Measurements from ENCODE around the gene CXCL1.

CXCL1 gene

DNA sequence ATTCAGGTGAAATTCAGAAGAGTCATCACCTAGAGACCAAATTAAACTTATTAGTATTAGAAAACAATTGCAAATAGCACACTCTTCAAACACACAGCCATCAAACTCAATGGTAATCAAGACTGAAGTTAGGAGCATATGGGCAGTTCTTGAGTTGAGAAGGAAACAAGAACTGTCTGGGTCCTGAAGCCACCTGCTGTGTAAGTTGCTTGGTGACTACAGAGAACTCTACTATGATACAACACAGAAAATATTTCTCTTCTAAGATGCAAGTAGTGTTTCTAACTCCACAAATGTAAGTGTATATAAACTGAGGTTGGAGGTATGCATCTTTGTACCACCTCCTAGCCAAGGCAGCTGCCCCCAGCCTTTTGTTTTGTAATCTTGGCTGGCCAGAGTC, 16.4 kb upstream of the CXCL1 start:
- DNase-seq, result no peak

DNA sequence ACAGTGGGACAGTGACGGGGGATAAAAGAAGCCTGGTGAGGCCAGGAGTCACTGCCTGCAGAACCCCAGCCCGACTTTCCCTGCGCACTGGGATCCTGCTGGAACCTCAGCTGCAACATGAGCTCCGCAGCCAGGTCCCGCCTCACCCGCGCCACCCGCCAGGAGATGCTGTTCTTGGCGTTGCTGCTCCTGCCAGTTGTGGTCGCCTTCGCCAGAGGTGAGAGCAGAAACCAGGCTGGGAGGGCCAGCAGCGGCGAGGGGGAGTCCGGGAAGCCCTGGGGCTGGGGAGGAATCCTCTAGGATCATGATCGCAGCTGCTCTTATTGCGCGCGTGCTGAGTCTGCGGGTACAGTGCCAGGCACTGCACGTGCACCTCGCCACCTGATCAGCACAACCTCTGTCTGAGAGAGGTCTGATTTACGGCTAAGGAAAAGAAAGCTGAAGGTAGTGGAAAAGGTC, 15.9 kb upstream of the CXCL1 start, which contains the start of gene PF4V1:
TSS of gene PF4V1 (plus strand) at position 51 of the 459 bp plus-strand sequence. CDS start at position 118, 67 bp downstream.
- no peak for DNase-seq

DNA sequence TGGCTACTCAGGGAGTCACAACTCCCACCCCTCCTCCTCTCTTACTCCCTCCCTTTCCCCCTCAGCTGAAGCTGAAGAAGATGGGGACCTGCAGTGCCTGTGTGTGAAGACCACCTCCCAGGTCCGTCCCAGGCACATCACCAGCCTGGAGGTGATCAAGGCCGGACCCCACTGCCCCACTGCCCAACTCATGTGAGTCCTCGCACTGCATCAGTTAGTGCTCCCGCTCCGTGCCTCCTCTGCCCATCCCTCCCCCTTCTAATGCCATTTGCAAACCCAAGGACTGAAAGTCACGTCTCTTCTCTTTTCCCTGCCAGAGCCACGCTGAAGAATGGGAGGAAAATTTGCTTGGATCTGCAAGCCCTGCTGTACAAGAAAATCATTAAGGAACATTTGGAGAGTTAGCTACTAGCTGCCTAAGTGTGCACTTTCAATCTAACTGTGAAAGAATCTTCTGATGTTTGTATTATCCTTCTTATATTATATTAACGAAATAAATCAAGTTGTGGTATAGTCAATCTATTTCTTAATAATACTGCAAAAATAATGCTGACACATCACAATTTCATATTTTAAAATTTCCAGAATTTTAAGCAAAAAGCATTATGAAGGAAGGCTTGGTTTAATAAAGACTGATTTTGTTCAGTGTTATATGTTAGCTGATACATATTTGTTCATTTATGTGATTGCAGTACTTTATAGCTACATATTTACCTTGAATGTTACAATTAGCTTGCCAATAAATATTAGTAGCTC, 15.3 kb upstream of the CXCL1 start:
- no peak for DNase-seq

DNA sequence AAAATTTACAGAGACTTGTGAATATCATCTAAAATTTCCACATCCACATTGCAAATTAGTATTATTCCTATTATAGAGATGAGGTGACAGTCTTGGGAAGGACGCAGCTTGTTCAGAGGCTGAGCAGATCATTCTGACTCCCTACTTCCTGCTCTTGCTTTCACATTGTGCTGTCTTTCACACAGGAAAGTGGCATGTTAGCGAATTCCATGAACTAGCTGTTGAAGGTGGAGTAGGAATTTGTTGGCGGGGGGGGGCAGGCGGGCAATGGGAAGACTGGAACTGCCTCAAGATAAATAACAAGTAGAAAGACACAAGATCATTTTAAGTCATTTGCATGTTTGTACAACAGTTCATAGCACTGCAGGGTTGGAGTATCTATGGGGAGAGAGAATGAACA, 13.8 kb upstream of the CXCL1 start:
- no peak for DNase-seq

DNA sequence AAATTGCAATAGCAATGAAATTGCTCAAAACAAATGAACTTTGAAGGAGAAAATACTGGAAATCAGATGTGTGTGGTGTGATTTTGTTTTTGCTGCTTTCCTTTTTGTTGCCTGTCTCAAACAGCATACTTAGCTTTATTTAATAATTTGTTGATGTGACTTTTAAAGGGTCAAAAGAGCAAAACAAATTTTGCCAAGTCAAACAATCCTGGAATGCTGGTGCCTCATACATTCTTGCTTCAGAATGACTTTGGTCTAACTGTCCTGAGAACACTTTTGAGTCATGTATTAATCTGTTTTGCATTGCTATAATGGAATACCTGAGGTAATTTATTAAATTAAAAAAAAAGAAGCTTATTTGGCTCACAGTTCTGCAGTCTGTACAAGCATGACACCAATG, 12.7 kb upstream of the CXCL1 start:
- DNase-seq, result no peak

DNA sequence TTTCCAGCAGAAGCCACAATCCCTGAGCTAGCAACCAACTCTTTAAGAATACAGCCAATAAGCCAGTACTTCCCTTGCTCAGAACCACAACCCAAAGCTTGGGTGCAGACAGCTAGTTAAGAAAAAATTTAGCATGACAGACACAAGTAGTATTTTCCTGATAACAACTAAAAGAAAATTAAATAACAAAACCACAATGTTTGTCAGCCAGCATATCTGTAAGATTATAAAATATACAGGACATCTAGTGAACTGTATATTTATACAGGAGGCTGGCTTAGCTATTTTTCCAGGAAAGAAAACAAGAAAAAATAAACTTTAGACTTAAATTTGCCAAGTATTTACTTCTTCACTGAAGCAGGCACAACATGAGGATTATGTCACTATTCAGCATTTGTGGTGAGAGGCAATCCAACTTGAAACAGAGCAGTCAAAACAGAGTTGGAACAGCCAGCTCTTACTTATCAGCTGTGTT, 9.5 kb upstream of the CXCL1 start:
- DNase-seq, result no peak

DNA sequence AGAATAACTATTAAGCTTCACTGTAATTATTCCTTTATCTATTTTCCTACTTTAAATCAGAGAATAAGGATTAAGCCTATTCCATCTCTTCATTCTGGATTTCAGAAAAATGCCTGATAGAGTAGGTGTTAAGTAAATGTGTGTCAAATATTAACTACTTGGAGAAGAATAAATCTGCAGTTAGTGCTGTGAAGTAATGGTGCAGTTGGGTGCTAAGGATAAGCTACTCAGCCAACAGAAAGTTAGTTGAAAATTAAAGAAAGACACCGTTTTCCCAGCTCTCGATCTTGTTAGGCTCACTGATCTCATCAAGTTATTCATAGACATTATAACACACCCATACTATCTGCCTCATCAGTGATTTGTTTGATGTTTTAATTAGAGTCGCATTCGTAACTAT, 9.0 kb upstream of the CXCL1 start:
- DNase-seq, result no peak

DNA sequence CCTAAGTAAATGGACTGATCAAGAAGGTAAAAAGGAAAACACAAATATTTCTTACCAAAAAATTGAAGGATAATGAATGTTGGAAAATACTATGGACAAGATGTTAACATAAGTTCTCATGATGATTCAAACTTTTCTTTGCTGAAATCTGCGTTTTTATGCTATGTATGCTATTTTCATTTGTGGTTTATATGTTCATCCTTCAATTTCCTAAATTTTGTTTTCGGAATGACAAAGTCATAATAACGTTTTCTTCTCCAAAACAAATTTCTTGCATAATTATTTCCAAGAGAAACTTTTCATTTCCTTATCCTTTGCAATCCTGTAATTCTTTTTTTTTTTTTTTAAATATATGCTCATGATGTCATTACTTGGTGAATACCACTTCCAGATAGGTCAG, 8.3 kb upstream of the CXCL1 start:
- no peak for DNase-seq

DNA sequence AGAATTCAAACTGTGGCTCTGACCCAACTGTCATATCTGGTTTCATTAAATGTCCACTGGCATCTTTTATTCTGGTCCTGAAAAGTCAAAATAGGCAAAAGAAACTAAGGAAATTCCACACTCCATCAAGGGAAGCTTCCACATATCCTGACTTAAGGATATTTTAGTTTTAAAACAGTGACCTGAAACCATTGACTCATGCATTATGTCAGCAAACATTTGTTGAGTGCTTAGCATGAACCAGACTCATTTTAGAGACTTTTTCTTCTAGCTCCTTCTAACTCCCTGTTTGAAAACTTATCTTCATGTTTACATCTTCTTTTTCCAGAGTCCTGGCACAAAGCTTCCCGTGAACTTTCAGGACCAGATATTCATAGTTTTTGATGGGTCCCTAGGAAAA, 6.9 kb upstream of the CXCL1 start:
- DNase-seq, result no peak

DNA sequence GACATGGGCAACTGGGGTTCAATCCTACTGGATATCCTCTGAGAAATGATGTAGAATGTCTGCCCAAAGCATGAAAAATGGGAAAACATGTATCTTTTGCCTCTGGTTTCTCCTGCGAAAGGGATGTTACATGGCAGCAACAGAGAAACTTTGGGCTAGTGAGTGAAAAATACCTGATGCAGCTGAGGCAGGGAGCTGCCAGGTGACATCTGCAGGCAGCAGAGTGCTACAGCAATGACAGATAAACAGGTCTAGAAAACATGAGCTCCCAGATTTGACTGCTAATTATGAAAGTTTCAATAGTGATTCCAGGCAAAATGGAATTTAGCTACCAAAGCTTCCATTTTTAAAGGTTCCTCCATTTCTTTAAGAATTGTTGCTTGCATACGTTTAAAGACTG, 4.8 kb upstream of the CXCL1 start:
- DNase-seq, result no peak

DNA sequence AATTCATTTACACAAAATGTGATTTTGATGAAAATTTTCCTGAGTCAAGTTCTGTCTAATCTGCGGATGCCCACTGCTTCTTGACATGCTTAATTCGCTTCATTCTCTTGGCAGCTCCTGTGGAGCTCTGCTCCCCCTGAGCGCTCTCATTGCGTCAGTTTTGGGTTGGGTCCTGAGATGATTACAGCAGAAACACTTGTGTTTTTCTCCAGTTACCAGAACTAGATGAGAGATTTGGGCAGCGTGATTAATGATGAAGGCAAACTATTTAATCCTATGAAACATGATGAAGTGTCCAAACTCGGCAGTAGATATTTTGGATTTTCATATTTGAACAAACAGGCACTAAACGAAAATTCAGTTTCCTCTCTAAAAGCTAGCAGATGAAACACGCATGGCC, 4.2 kb upstream of the CXCL1 start:
- no peak for DNase-seq

DNA sequence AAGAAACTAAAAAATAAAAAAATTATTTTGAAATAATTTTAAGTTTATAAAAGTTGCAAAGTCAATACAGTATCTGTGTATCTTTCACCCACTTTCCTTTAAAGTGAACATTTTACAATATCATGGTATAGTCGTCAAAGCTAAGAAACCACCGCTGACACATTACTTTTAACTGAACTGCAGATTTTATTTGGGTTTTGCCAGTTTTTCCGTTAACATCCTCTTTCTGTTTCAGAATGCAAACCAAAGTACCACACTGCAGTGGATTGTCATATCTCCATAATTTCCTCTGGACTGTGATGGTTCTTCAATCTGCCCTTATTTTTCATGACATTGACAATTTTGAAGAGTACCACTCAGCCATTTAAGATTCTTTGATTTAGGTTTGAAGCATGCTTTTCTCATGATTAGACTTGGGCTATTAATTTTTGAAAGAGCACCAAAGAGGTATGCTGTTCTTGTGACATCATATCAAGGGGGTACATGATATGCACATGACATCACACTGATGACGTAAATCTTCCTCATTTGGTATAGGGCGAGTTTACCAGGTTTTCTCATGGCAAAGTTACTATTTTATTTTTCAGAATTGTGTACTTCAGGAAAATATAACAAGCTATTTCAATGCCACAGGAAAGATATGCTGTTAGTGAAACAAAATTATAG, 3.6 kb upstream of the CXCL1 start:
- DNase-seq, result no peak

DNA sequence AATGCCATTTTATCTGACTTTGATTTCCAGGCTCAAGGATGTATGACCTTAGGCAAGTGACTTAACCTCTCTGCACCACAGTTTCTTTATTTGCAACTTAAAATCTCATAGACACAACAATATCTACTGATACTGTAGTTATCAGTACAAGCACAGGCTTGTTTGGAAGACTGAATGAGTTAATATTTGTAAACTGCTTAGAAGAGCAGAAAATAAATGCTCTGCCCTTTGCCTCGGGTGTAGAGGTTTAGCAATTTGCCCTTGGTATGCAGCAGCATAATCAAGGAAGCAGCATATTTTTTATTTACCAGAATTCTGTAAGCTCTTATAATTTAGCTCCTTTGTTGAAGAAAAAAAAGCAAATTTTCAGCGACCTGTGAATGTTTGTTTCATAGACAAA, 2.9 kb upstream of the CXCL1 start:
- DNase-seq, result no peak

DNA sequence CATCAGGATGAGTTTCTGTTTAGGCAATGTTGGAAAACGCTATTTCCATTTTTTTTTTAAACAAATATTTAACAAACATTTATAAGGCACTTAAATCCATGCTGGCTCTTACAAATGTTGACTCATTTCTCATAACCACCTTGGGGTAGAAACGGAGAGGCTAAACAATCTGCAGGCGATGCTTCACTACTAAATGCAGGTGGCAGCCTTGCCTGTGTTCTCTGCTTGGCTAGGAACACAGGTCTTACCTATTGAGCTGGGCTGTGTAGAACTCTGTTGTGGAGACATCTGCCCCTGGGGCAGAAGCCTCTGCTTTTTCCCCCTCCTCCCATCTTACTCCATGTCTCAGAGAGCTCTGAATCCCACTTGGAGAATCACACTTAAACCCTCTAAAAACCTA, 1.4 kb upstream of the CXCL1 start:
- no peak for DNase-seq

DNA sequence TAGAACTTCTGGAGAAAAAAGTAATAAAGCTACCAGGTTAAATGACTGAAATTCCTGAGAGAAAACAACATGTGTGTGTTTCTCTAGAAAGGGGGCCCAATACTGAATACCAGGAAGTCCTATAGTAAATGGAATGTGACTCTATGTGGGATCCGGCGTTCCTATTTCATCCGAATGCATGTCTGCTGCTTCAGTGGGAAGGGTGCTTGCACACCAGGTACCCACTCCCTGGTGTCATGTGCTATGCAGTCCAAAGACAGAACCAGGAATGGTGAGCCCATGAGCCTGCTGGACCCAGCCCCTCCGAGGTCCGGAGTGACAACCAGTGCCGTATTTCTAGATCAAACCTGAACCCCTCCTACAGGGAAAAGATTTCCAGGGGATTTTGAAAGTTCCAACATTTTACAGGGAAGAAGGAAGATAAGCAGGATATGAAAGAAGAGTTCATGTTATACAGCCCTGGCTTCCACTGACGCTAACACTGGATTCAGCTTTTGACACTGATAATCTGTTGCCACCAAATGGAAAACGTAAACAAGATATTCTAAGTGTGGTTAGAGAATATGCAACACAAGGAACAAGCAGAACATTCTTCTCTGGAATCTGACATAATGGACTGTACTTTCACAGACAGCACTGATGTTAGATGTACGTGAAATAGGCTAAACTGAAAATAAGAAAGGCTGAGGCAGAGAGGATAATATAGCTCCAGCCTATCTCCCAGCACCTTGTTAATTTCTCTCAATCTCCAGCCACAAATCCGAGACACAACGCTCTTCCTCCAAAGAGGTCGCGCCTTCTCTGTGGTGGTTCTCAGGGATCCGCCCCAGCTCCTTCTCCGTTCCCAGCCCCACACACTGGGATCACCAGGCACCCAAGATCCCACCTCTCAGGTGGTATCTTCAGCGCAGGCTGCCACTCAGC, 725 bp upstream of the CXCL1 start:
- no peak for DNase-seq

DNA sequence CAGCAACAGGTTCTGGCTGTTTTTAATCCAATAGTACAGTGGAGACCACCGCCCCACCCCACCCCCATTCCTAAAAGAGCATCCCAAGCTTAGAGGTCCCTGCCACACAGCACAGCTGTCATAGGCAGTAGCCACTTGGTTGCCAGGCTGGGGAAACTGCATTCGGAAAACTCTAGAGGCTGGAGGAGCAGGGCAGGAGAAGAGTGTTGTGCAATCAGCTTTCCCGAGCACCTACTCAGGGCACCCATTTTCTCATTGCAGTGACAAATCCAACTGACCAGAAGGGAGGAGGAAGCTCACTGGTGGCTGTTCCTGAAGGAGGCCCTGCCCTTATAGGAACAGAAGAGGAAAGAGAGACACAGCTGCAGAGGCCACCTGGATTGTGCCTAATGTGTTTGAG, 1.1 kb downstream of the CXCL1 start:
- DNase-seq, result no peak

DNA sequence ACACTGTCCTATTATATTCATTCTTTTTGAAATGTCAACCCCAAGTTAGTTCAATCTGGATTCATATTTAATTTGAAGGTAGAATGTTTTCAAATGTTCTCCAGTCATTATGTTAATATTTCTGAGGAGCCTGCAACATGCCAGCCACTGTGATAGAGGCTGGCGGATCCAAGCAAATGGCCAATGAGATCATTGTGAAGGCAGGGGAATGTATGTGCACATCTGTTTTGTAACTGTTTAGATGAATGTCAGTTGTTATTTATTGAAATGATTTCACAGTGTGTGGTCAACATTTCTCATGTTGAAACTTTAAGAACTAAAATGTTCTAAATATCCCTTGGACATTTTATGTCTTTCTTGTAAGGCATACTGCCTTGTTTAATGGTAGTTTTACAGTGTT, 1.6 kb downstream of the CXCL1 start:
- no peak for DNase-seq

DNA sequence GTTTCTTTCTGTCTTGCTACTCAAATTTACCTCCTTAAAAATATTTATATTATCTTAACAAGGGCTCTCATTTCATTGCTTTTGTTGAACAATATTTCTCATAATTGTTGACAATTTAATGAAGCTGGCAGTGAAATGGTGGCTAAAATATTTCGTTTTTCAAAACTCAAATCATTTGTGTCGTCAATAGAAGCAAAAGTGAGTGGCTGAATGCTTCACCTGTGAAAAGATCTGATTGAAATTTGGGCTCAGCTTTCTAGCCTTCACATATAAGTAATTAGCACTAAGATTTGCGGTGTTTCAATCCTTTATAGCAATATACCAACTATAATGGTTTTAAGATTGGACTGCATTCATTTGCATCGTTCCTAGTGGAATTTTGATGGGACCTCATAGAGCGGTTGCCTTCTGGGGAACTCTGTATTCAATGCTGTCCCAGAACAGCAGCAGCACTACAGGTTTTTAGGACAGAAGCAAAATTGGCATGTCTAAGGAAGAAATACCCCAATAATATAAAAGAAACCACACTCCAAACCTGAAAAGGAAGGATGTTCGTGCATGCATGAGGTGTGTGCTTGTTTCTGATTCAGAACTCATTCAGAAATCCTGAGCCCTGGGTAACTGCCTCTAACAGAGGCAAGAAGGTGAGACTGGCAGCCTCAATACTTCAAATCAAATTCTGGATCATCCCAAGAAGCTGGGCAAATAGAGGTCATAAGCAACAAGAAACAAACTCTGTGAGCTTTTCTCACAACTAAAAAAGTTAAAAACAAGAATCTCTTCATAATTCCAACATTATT, 2.5 kb downstream of the CXCL1 start:
- DNase-seq, result no peak

DNA sequence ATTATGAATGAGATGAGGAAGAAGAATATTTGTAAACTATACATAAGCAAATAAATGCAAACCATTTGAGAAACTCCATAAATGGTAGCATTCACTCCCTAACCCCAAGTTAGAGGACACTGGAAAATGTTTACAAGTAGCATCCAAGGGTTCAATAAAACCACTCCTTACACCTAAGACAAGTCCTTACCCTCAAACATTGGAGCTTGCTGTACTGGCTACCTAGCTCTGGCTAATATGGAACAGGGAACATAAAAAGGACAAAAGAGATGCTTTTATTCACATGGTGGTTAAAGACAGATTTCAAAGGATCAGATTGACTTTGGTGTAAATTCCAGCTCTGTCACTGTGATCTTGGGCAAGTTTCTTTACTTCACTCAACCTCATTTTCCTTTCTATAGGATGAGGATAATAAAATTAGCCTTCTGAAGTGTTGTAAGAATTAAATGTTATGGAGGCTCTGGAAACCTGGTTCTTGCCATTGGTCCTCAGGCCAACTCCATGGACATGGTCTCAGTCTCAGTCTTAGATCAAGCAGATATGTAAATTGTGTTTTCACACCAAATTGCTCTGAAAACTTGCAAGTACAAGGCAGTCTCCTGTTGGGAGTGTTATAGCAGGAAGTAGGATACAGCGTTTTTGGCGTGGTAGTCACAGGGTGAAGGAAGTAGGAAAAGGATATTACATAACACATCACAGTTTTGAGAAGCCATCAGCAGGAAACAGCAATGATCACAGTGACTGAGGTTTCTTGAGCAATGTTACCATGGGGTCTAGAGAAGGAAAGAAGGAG, 3.3 kb downstream of the CXCL1 start:
- peak; percentile 91 for DNase-seq

DNA sequence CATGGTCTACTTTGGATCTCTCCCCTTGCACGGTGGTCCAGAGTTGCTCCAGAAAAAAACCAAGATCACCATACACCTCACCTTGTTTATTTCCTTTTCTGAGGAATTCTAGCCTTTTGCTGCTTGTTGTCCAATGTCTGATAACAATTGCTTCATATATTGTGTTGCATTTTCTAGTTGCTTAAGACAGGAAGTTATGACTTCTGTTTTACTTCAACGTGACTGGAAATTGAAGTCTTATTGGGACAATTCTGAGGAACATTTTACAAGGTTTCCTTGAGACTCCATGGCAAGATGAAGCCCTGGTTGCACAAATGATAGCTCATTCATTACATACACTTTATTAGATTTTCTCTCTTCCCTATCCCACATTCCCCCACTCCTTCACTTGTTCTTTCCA, 5.2 kb downstream of the CXCL1 start:
- DNase-seq, result peak; percentile 5

DNA sequence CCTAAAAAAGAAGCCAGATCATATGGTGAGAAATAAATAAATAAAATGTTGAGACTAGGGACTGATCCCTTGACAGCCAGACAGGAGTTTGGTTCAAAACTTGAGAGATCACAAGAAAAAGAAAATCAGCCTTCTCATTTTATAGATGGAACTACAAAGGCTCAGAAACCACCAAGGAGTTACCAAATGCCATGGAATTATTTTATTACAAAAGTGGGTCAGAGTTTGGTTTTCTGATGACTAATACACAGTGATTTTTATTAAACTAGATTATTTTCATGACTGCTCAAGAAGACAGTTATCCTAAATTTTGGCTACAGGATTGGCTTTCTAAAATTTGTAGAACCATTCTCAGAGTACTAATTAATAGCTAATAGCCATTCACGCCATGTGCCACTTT, 6.2 kb downstream of the CXCL1 start:
- no peak for DNase-seq

DNA sequence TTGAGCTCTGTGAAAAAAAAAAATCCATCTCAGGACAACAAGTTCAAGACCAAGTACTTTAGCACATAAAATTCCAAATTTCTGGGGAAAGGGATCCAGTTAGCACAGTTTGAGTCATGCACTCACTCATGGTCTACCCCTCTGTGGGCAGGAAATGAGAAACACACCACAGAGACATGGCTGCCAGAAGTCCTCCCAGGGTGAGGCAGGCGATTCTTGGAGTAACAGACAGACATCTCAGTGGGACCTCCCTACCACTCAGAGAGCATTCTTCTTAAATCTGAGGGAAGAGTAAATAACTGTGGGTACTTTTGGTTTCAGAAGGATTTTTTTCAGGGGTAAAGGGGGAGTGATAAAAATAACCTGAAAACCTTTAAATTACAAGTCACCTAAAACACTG, 14.1 kb downstream of the CXCL1 start:
- DNase-seq, result no peak

All from GF-D8 (cell line).